Activated T-helper 17 cell treated with anti-CD3 and anti-CD28 coated beads, Interleukin-2, amount 50 U/mL, for 72 hours (primary cell): Measurements from ENCODE around the gene RHOU. TPM values are rescaled to one million over a fixed set of nuclear protein-coding genes. Genes with fewer than 3 reads are reported as not detected.
A peak's percentile ranks its signal among the peaks of the same experiment; 100 is the strongest.

Experiments
- ATAC-seq: fragments of 150-1000 bp; cut with Tn5 transposase; replicated peaks from 2 replicates; pipeline ENCODE4 v1.10.0; 2021; ENCODE audit warnings: mild to moderate bottlenecking, moderate library complexity
- H3K27ac Mint-ChIP-seq: one replicate; pipeline ENCODE4 v1.8.0; 2022; ENCODE audit warnings: mixed read lengths
- H3K27me3 Mint-ChIP-seq: one replicate; pipeline ENCODE4 v1.8.0; 2022; ENCODE audit warnings: mixed read lengths
- H3K36me3 Mint-ChIP-seq: one replicate; pipeline ENCODE4 v1.8.0; 2022; ENCODE audit warnings: low read depth, mild to moderate bottlenecking, mixed read lengths
- H3K4me1 Mint-ChIP-seq: one replicate; pipeline ENCODE4 v1.8.0; 2022; ENCODE audit warnings: mixed read lengths
- H3K4me3 Mint-ChIP-seq: one replicate; pipeline ENCODE4 v1.8.0; 2022; ENCODE audit warnings: mild to moderate bottlenecking, mixed read lengths
- H3K9me3 Mint-ChIP-seq: one replicate; pipeline ENCODE4 v1.8.0; 2022; ENCODE audit warnings: mixed read lengths
- total RNA-seq, 2 donors: library from RNA; stranded (reverse); gene quantifications; one replicate each; pipeline ENCODE4 v1.2.3, GENCODE V29; 2022

RHOU gene
- total RNA-seq, 2 donors from 2014 or later: 1.4 to 2.1 TPM

GRCh38 chr1:228778961-228779360 lies 43.7 kb downstream of the RHOU start:
- H3K27me3 Mint-ChIP-seq: no peaks in the 10 kb centered on the region
- H3K4me3 Mint-ChIP-seq: no peak overlapping the region
- no peaks in the 10 kb centered on the region for H3K9me3 Mint-ChIP-seq
- no peaks in the 10 kb centered on the region for H3K36me3 Mint-ChIP-seq
- no peak for ATAC-seq
- no peaks in the 10 kb centered on the region for H3K4me1 Mint-ChIP-seq
- no peak overlapping the region for H3K27ac Mint-ChIP-seq

- Mint-ChIP-seq H3K4me3 (no peak overlapping the region), H3K4me1 (no peaks in the 10 kb centered on the region), H3K36me3 (no peaks in the 10 kb centered on the region), H3K9me3 (no peaks in the 10 kb centered on the region), H3K27ac (no peak overlapping the region), H3K27me3 (no peaks in the 10 kb centered on the region)
- no peak for ATAC-seq
Observed at GRCh38 chr1:228781161-228781808, 46.0 kb downstream of the RHOU start.

GRCh38 chr1:228781809-228782661 lies 46.8 kb downstream of the RHOU start:
- Mint-ChIP-seq H3K27me3 (no peaks in the 10 kb centered on the region), H3K4me3 (no peak overlapping the region), H3K27ac (no peak overlapping the region), H3K36me3 (no peaks in the 10 kb centered on the region), H3K4me1 (no peaks in the 10 kb centered on the region), H3K9me3 (no peaks in the 10 kb centered on the region)
- no peak for ATAC-seq

GRCh38 chr1:228782662-228783417 lies 47.6 kb downstream of the RHOU start:
- no peaks in the 10 kb centered on the region for H3K4me1 Mint-ChIP-seq
- no peak overlapping the region for H3K4me3 Mint-ChIP-seq
- H3K27ac Mint-ChIP-seq: no peak overlapping the region
- no peaks in the 10 kb centered on the region for H3K27me3 Mint-ChIP-seq
- peak; percentile 26 for ATAC-seq
- no peaks in the 10 kb centered on the region for H3K36me3 Mint-ChIP-seq
- no peaks in the 10 kb centered on the region for H3K9me3 Mint-ChIP-seq

GRCh38 chr1:228783418-228784040 lies 48.2 kb downstream of the RHOU start:
- H3K4me1 Mint-ChIP-seq: no peaks in the 10 kb centered on the region
- peaks cover 3% of the 10 kb centered on the region for H3K9me3 Mint-ChIP-seq
- H3K36me3 Mint-ChIP-seq: no peaks in the 10 kb centered on the region
- no peak overlapping the region for H3K27ac Mint-ChIP-seq
- ATAC-seq: no peak
- H3K4me3 Mint-ChIP-seq: no peak overlapping the region
- no peaks in the 10 kb centered on the region for H3K27me3 Mint-ChIP-seq

GRCh38 chr1:228784181-228784580 lies 48.9 kb downstream of the RHOU start:
- H3K36me3 Mint-ChIP-seq: no peaks in the 10 kb centered on the region
- peaks cover 3% of the 10 kb centered on the region for H3K9me3 Mint-ChIP-seq
- no peak overlapping the region for H3K4me3 Mint-ChIP-seq
- no peak overlapping the region for H3K27ac Mint-ChIP-seq
- no peaks in the 10 kb centered on the region for H3K4me1 Mint-ChIP-seq
- ATAC-seq: no peak
- H3K27me3 Mint-ChIP-seq: no peaks in the 10 kb centered on the region

GRCh38 chr1:228785366-228786330 lies 50.4 kb downstream of the RHOU start:
- no peak for ATAC-seq
- Mint-ChIP-seq H3K27me3 (no peaks in the 10 kb centered on the region), H3K4me3 (no peak overlapping the region), H3K27ac (no peak overlapping the region), H3K4me1 (peaks cover under 1% of the 10 kb centered on the region), H3K9me3 (peaks cover 3% of the 10 kb centered on the region), H3K36me3 (no peaks in the 10 kb centered on the region)

- Mint-ChIP-seq H3K27me3 (no peaks in the 10 kb centered on the region), H3K27ac (no peak overlapping the region), H3K4me3 (no peak overlapping the region), H3K36me3 (no peaks in the 10 kb centered on the region), H3K9me3 (peaks cover 3% of the 10 kb centered on the region), H3K4me1 (peaks cover 6% of the 10 kb centered on the region)
- no peak for ATAC-seq
Observed at GRCh38 chr1:228786361-228787129, 51.3 kb downstream of the RHOU start.

GRCh38 chr1:228791791-228792190 lies 56.5 kb downstream of the RHOU start:
- Mint-ChIP-seq H3K4me3 (no peak overlapping the region), H3K9me3 (peaks cover 3% of the 10 kb centered on the region), H3K27ac (no peak overlapping the region), H3K4me1 (peaks cover 11% of the 10 kb centered on the region), H3K36me3 (no peaks in the 10 kb centered on the region), H3K27me3 (no peaks in the 10 kb centered on the region)
- ATAC-seq: no peak

GRCh38 chr1:228792601-228793000 lies 57.3 kb downstream of the RHOU start:
- ATAC-seq: no peak
- Mint-ChIP-seq H3K36me3 (no peaks in the 10 kb centered on the region), H3K4me1 (peaks cover 11% of the 10 kb centered on the region)

GRCh38 chr1:228793032-228793431 lies 57.8 kb downstream of the RHOU start:
- Mint-ChIP-seq H3K4me3 (no peak overlapping the region), H3K4me1 (peaks cover 11% of the 10 kb centered on the region), H3K27ac (no peak overlapping the region), H3K27me3 (no peaks in the 10 kb centered on the region), H3K9me3 (peaks cover 2% of the 10 kb centered on the region), H3K36me3 (no peaks in the 10 kb centered on the region)
- no peak for ATAC-seq

More at GRCh38 chr1:228792601-228793000, 57.3 kb downstream of the RHOU start:
- Mint-ChIP-seq H3K27ac (no peak overlapping the region), H3K9me3 (peaks cover 3% of the 10 kb centered on the region), H3K27me3 (no peaks in the 10 kb centered on the region), H3K4me3 (no peak overlapping the region)

- Mint-ChIP-seq H3K9me3 (no peaks in the 10 kb centered on the region), H3K4me3 (no peak overlapping the region), H3K27ac (no peak overlapping the region), H3K27me3 (no peaks in the 10 kb centered on the region), H3K4me1 (peaks cover 11% of the 10 kb centered on the region), H3K36me3 (no peaks in the 10 kb centered on the region)
- peak; percentile 66 for ATAC-seq
Observed at GRCh38 chr1:228794173-228794572, 58.9 kb downstream of the RHOU start.

- ATAC-seq: peak; percentile 89
- Mint-ChIP-seq H3K4me3 (no peak overlapping the region), H3K27me3 (no peaks in the 10 kb centered on the region), H3K27ac (no peak overlapping the region), H3K4me1 (peaks cover 11% of the 10 kb centered on the region), H3K36me3 (no peaks in the 10 kb centered on the region), H3K9me3 (no peaks in the 10 kb centered on the region)
Observed at GRCh38 chr1:228794810-228795209, 59.5 kb downstream of the RHOU start.
